ENCODE measurements around the gene OPCML.

Gene OPCML

GRCh38 chr11:132626446-132626845 is 905.9 kb downstream of the OPCML start:
- H3K27me3 ChIP-seq (ENCODE audit: insufficient read depth, low read depth), result no peaks in the 10 kb centered on the region
- H3K36me3 ChIP-seq (ENCODE audit: insufficient read depth), result no peaks in the 10 kb centered on the region
- H3K27ac ChIP-seq, result no peak overlapping the region
- H3K4me2 ChIP-seq, result no peak overlapping the region
- H3K4me3 ChIP-seq (IDR thresholded peaks at IDR 0.05; ENCODE audit: insufficient read depth, low read depth, low read length), result no peak overlapping the region
- no peak overlapping the region for H2AFZ ChIP-seq (ENCODE audit: low read depth)
- TF ChIP-seq, protein P1, sequence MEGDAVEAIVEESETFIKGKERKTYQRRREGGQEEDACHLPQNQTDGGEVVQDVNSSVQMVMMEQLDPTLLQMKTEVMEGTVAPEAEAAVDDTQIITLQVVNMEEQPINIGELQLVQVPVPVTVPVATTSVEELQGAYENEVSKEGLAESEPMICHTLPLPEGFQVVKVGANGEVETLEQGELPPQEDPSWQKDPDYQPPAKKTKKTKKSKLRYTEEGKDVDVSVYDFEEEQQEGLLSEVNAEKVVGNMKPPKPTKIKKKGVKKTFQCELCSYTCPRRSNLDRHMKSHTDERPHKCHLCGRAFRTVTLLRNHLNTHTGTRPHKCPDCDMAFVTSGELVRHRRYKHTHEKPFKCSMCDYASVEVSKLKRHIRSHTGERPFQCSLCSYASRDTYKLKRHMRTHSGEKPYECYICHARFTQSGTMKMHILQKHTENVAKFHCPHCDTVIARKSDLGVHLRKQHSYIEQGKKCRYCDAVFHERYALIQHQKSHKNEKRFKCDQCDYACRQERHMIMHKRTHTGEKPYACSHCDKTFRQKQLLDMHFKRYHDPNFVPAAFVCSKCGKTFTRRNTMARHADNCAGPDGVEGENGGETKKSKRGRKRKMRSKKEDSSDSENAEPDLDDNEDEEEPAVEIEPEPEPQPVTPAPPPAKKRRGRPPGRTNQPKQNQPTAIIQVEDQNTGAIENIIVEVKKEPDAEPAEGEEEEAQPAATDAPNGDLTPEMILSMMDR (conservative IDR thresholded peaks at IDR 0.05; ENCODE audit: low read depth, low read length), result no peak
- no peaks in the 10 kb centered on the region for H3K4me1 ChIP-seq (ENCODE audit: low read depth, poor library complexity, severe bottlenecking)
- no peak overlapping the region for H3K9ac ChIP-seq
- H4K20me1 ChIP-seq (ENCODE audit: insufficient read depth), result no peaks in the 10 kb centered on the region
- no peaks in the 10 kb centered on the region for H3K79me2 ChIP-seq (ENCODE audit: insufficient read depth, low read depth)

GRCh38 chr11:132623511-132623910 is 908.8 kb downstream of the OPCML start:
- Histone ChIP-seq H3K4me1 (ENCODE audit: low read depth, poor library complexity, severe bottlenecking) (no peaks in the 10 kb centered on the region), H3K27ac (no peak overlapping the region)

DNA sequence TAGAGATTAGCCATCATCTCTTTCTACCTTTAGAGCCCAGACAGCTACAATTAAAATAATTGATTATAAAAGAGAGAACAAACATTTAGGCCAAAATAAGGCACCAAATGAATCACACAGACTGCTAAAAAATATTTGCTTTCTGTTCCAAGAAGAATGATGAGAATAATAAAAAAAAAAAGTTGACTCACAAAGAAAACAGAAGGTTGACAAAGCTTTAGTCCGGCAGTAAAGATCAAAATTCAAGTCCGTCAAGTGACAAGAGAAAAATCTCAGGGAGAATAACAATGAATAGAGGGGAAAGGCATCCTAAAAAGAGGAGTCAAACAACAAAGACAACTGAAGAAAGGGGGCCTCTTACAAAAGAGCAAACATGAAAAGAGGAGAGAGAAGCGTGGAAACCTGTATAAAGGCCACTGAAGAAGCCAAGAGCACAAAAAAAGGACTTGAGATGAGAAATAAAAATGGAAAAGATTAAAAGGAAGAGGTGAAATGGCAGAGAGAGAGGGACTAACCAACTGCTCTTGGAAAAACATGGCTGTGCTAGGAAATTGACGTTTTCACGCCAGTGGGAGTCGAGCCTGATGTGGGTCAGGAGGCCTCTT is 910.2 kb downstream of the OPCML start:
- Histone ChIP-seq H2AFZ (ENCODE audit: low read depth) (no peak overlapping the region), H3K27me3 (ENCODE audit: insufficient read depth, low read depth) (no peaks in the 10 kb centered on the region), H3K79me2 (ENCODE audit: insufficient read depth, low read depth) (no peaks in the 10 kb centered on the region), H3K4me3 (IDR thresholded peaks at IDR 0.05; ENCODE audit: insufficient read depth, low read depth, low read length) (no peak overlapping the region), H3K4me1 (ENCODE audit: low read depth, poor library complexity, severe bottlenecking) (no peaks in the 10 kb centered on the region), H3K4me2 (no peak overlapping the region), H3K36me3 (ENCODE audit: insufficient read depth) (no peaks in the 10 kb centered on the region), H4K20me1 (ENCODE audit: insufficient read depth) (no peaks in the 10 kb centered on the region), H3K9ac (no peak overlapping the region), H3K27ac (no peak overlapping the region)
- TF ChIP-seq, protein P1 (conservative IDR thresholded peaks at IDR 0.05; ENCODE audit: low read depth, low read length), result no peak

More at GRCh38 chr11:132623511-132623910, 908.8 kb downstream of the OPCML start:
- no peak overlapping the region for H3K9ac ChIP-seq
- no peak overlapping the region for H3K4me2 ChIP-seq
- no peaks in the 10 kb centered on the region for H3K79me2 ChIP-seq (ENCODE audit: insufficient read depth, low read depth)
- H3K27me3 ChIP-seq (ENCODE audit: insufficient read depth, low read depth), result no peaks in the 10 kb centered on the region
- H3K4me3 ChIP-seq (IDR thresholded peaks at IDR 0.05; ENCODE audit: insufficient read depth, low read depth, low read length), result no peak overlapping the region
- no peak overlapping the region for H2AFZ ChIP-seq (ENCODE audit: low read depth)
- no peaks in the 10 kb centered on the region for H3K36me3 ChIP-seq (ENCODE audit: insufficient read depth)
- TF ChIP-seq, protein P1 (conservative IDR thresholded peaks at IDR 0.05; ENCODE audit: low read depth, low read length), result no peak
- no peaks in the 10 kb centered on the region for H4K20me1 ChIP-seq (ENCODE audit: insufficient read depth)

DNA sequence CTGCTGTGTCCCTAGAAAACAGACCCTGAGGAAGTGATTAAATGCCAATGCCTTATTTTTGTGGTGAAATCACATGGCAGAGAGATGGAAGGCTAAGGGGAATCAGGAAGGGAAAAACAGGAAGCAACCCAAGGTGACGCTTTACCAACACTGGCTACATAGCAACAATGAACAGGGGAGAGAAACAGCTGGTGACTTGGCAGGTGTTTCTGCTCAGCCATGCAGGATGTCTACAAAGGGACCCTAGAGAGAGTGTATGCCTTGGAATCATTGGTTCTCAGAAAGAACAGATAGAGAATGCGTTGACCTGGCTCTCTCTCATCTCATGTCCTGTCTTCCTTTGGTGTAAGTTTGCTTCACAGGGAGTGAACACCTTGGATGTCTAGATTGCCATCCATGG is 911.9 kb downstream of the OPCML start:
- no peaks in the 10 kb centered on the region for H3K4me1 ChIP-seq (ENCODE audit: low read depth, poor library complexity, severe bottlenecking)
- H3K79me2 ChIP-seq (ENCODE audit: insufficient read depth, low read depth), result no peaks in the 10 kb centered on the region
- TF ChIP-seq, protein P1 (conservative IDR thresholded peaks at IDR 0.05; ENCODE audit: low read depth, low read length), result no peak

More for the DNA sequence above, 911.9 kb downstream of the OPCML start:
- Histone ChIP-seq H3K4me3 (IDR thresholded peaks at IDR 0.05; ENCODE audit: insufficient read depth, low read depth, low read length) (no peak overlapping the region), H4K20me1 (ENCODE audit: insufficient read depth) (no peaks in the 10 kb centered on the region), H3K27ac (no peak overlapping the region), H2AFZ (ENCODE audit: low read depth) (no peak overlapping the region), H3K36me3 (ENCODE audit: insufficient read depth) (no peaks in the 10 kb centered on the region), H3K9ac (no peak overlapping the region), H3K27me3 (ENCODE audit: insufficient read depth, low read depth) (no peaks in the 10 kb centered on the region), H3K4me2 (no peak overlapping the region)

All from KMS-11 (cell line).